ENCODE measurements around the gene CALML6.

The CALML6 gene

DNA sequence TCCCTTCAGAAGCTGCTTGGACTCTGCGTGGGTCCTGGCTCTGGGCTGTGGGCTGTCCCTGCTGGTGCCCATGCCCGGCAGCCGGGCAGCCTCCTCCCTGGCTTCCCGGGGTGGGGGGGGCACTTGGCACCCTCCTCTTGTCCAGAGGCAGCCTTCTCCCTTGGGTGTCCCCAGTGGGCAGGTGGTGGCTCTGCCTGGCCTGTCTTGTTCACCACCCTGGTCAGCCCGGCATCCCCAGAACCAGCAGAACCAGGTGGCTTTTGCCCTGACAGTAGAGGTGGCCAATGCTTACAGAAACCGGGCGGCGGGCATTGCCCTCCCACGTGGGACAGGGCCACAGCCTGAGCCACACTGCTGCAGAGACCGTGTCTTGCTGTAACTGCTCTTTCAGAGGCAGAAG, 50.5 kb downstream of the CALML6 start:
- DNase-seq (ENCODE audit: low read depth in 2 of 2), result no peak

DNA sequence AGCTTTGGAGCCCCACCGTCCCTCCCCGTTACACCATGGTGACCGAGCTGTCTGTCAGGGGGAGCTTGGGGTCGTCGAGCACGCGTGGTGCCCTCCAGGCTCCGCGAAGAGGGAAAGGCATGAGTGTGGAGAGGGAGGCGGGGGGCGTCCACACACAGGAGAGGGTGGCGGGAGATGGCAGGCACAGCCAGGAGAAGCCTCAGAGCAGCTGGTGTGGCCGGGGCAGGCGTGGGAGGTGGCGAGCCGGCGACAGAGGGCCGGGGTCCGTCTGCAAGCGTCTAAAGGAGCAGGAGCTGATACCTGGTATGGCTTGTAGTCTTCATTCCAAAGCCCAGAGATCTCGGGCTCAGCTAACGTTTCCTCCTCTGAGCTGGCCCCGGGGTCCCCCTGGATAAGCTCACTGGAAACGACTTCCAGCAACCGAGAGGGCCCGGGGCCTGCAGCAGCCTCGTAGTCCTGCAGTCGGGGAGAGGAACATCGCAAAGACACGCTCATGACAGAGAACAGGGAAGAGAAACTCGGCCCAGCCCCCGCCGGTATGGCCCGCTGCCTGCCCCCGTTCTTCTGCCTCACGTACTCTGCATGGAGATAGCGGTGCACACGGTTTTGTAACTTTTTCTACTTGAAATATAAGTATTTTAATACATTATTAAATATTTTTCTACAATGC, 51.1 kb downstream of the CALML6 start:
- DNase-seq (ENCODE audit: low read depth in 2 of 2), result no peak
